Mesendoderm (in vitro differentiated cells): Measurements from ENCODE around the gene SMC1A.

ENCODE experiments used
- DNase-seq: peaks from one replicate; pipeline ENCODE4 v3.0.0; 2013
- H2AK5ac ChIP-seq: 2 replicates; pipeline ENCODE4 v1.6.1; 2013; ENCODE audit warnings: low read length, inconsistent platforms
- H2BK120ac ChIP-seq: 2 replicates; pipeline ENCODE4 v1.6.1; 2013; ENCODE audit warnings: low read depth, mild to moderate bottlenecking, low read length, moderate library complexity, mixed read lengths
- H2BK15ac ChIP-seq: replicated peaks from 2 replicates; pipeline ENCODE4 v1.6.1; 2013; ENCODE audit warnings: low read depth, mild to moderate bottlenecking, moderate library complexity
- H2BK5ac ChIP-seq: 2 replicates; pipeline ENCODE4 v1.6.1; 2013; ENCODE audit warnings: low read length, inconsistent platforms
- H3K18ac ChIP-seq: 2 replicates; pipeline ENCODE4 v1.6.1; 2013; ENCODE audit warnings: mild to moderate bottlenecking, low read length, mixed read lengths
- H3K23ac ChIP-seq: one replicate; pipeline ENCODE4 v1.6.1; 2013; ENCODE audit warnings: low read length
- H3K27ac ChIP-seq: 2 replicates; pipeline ENCODE4 v1.5.1; 2013; ENCODE audit warnings: low read depth, mild to moderate bottlenecking, inconsistent platforms, low read length, moderate library complexity
- H3K27me3 ChIP-seq: 2 replicates; pipeline ENCODE4 v1.6.1; 2013; ENCODE audit warnings: low read length, control low read depth, mild to moderate bottlenecking, inconsistent platforms; ENCODE audit not compliant: insufficient read depth, poor library complexity
- H3K36me3 ChIP-seq: 2 replicates; pipeline ENCODE4 v1.6.1; 2013; ENCODE audit warnings: low read length, inconsistent platforms; ENCODE audit not compliant: control insufficient read depth, insufficient read depth
- H3K4ac ChIP-seq: one replicate; pipeline ENCODE4 v1.6.1; 2013; ENCODE audit warnings: low read depth, mild to moderate bottlenecking, low read length, moderate library complexity
- H3K4me1 ChIP-seq: 2 replicates; pipeline ENCODE4 v1.6.1; 2013; ENCODE audit warnings: low read depth, low read length, inconsistent platforms; ENCODE audit not compliant: control insufficient read depth
- H3K4me2 ChIP-seq: 2 replicates; pipeline ENCODE4 v1.6.1; 2013; ENCODE audit warnings: low read length
- H3K4me3 ChIP-seq: 2 replicates; pipeline ENCODE4 v1.5.1; 2013; ENCODE audit warnings: mild to moderate bottlenecking, low read length
- H3K56ac ChIP-seq: one replicate; pipeline ENCODE4 v1.6.1; 2013; ENCODE audit warnings: low read length
- H3K79me1 ChIP-seq: 2 replicates; pipeline ENCODE4 v1.6.1; 2013; ENCODE audit warnings: low read length, inconsistent platforms
- H3K79me2 ChIP-seq: 2 replicates; pipeline ENCODE4 v1.6.1; 2013; ENCODE audit warnings: mild to moderate bottlenecking, low read length; ENCODE audit not compliant: control insufficient read depth, insufficient read depth
- H3K9ac ChIP-seq: 2 replicates; pipeline ENCODE4 v1.6.1; 2013; ENCODE audit warnings: low read length, inconsistent platforms
- H4K5ac ChIP-seq: one replicate; pipeline ENCODE4 v1.6.1; 2013; ENCODE audit warnings: low read length
- H4K8ac ChIP-seq: one replicate; pipeline ENCODE4 v1.6.1; 2013; ENCODE audit warnings: low read depth, mild to moderate bottlenecking, control low read depth, low read length, moderate library complexity
- WGBS: extraction: QIAGEN DNeasy Blood & Tissue Kit; methylation state at CpG from one replicate; pipeline ENCODE4 v1.1.7; 2013; ENCODE audit warnings: low lambda C conversion rate, missing lambda C conversion rate; ENCODE audit not compliant: insufficient coverage; ENCODE audit errors: extremely low coverage; 5-methylcytosine and 5-hydroxymethylcytosine counted together

Gene SMC1A

GRCh38 chrX:53337101-53337500 lies 85.4 kb downstream of the SMC1A start:
- H3K9ac ChIP-seq: no peak overlapping the region
- H3K27me3 ChIP-seq: no peaks in the 10 kb centered on the region
- H4K8ac ChIP-seq: no peak overlapping the region
- no peak overlapping the region for H3K23ac ChIP-seq
- H3K18ac ChIP-seq: no peak overlapping the region
- no peak overlapping the region for H3K4me3 ChIP-seq
- H3K27ac ChIP-seq: no peak overlapping the region
- H2BK120ac ChIP-seq: no peak overlapping the region
- no peak overlapping the region for H3K56ac ChIP-seq
- H3K4me1 ChIP-seq: no peaks in the 10 kb centered on the region
- H3K79me1 ChIP-seq: no peaks in the 10 kb centered on the region
- DNase-seq: no peak
- H4K5ac ChIP-seq: no peak overlapping the region
- H2AK5ac ChIP-seq: no peak overlapping the region
- no peak overlapping the region for H3K4ac ChIP-seq
- no CpG with 5 or more reads among the region's 10 CpGs for WGBS
- no peak overlapping the region for H2BK5ac ChIP-seq
- no peak overlapping the region for H2BK15ac ChIP-seq
- no peaks in the 10 kb centered on the region for H3K36me3 ChIP-seq
- H3K4me2 ChIP-seq: no peak overlapping the region
- no peaks in the 10 kb centered on the region for H3K79me2 ChIP-seq

DNA sequence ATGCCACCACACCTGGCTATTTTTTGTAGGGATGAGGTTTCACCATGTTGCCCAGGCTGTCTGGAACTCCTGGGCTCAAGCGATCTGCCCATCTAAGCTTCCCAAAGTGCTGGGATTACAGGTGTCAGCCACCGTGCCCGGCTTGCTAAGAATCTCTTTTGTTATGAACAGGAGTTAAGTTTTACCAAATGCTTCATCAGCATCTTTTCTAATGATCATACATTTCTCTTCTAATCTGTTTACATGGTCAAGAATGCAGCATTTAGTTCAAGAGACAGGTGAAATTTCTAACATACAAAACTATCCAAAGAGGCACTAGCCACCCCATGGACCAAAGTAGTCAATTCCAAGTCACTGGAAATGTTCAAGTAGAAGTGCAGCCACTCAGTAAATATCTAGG lies 88.6 kb downstream of the SMC1A start:
- Histone ChIP-seq H3K4me1 (no peaks in the 10 kb centered on the region), H4K8ac (no peak overlapping the region), H3K56ac (no peak overlapping the region), H3K79me2 (no peaks in the 10 kb centered on the region), H3K18ac (no peak overlapping the region), H3K27ac (no peak overlapping the region), H3K4me3 (no peak overlapping the region), H3K79me1 (no peaks in the 10 kb centered on the region), H2BK120ac (no peak overlapping the region), H3K36me3 (no peaks in the 10 kb centered on the region), H2BK15ac (no peak overlapping the region), H3K27me3 (no peaks in the 10 kb centered on the region), H3K4ac (no peak overlapping the region), H2AK5ac (no peak overlapping the region), H2BK5ac (no peak overlapping the region), H3K23ac (no peak overlapping the region), H4K5ac (no peak overlapping the region), H3K4me2 (no peak overlapping the region), H3K9ac (no peak overlapping the region)
- no peak for DNase-seq
- WGBS: no CpG with 5 or more reads among the region's 3 CpGs

GRCh38 chrX:53332204-53332603 lies 90.2 kb downstream of the SMC1A start:
- no peak overlapping the region for H4K5ac ChIP-seq
- no peak overlapping the region for H3K4me2 ChIP-seq
- no peak overlapping the region for H3K9ac ChIP-seq
- DNase-seq: no peak
- no peaks in the 10 kb centered on the region for H3K79me1 ChIP-seq
- no peak overlapping the region for H3K56ac ChIP-seq
- no peak overlapping the region for H3K18ac ChIP-seq
- H2BK15ac ChIP-seq: no peak overlapping the region
- no peak overlapping the region for H2BK120ac ChIP-seq
- WGBS: no CpG with 5 or more reads among the region's 5 CpGs
- H3K4me1 ChIP-seq: no peaks in the 10 kb centered on the region
- no peak overlapping the region for H3K4me3 ChIP-seq
- H3K4ac ChIP-seq: no peak overlapping the region
- H3K79me2 ChIP-seq: no peaks in the 10 kb centered on the region
- H3K36me3 ChIP-seq: no peaks in the 10 kb centered on the region
- no peak overlapping the region for H2BK5ac ChIP-seq
- H3K27ac ChIP-seq: no peak overlapping the region
- no peak overlapping the region for H2AK5ac ChIP-seq
- H3K27me3 ChIP-seq: no peaks in the 10 kb centered on the region
- no peak overlapping the region for H4K8ac ChIP-seq
- H3K23ac ChIP-seq: no peak overlapping the region

DNA sequence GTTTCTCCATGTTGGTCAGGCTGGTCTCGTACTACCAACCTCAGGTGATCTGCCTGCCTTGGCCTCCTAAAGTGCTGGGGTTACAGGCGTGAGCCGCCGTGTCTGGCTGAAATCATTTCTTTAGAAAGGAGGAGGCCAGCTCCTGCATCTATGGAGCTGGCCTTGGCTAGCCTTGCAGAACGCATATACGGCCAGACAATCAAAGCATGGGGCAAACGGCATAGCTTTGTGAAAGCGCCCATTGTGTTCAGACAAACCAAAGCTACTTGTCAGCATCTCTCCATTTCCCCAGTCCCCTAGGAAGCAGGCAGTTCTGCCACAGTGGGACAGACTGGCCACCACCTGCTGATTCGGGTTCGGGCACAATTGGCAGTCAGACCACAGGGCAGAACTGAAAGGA lies 92.1 kb downstream of the SMC1A start:
- no CpG with 5 or more reads among the region's 10 CpGs for WGBS
- DNase-seq: no peak
- no peaks in the 10 kb centered on the region for H3K27me3 ChIP-seq

GRCh38 chrX:53324803-53325202 lies 97.7 kb downstream of the SMC1A start:
- Histone ChIP-seq H2BK15ac (no peak overlapping the region), H3K36me3 (no peaks in the 10 kb centered on the region), H3K23ac (no peak overlapping the region), H3K4me1 (no peaks in the 10 kb centered on the region), H4K8ac (no peak overlapping the region), H2BK5ac (no peak overlapping the region), H3K79me2 (peaks cover 2% of the 10 kb centered on the region), H2AK5ac (no peak overlapping the region), H3K4ac (no peak overlapping the region), H3K18ac (no peak overlapping the region), H3K4me3 (no peak overlapping the region), H3K79me1 (no peaks in the 10 kb centered on the region), H2BK120ac (no peak overlapping the region), H4K5ac (no peak overlapping the region), H3K4me2 (no peak overlapping the region), H3K27me3 (no peaks in the 10 kb centered on the region), H3K56ac (no peak overlapping the region), H3K9ac (no peak overlapping the region), H3K27ac (no peak overlapping the region)
- DNase-seq: no peak
- WGBS: no CpG with 5 or more reads among the region's 1 CpG

More for the DNA sequence above, 92.1 kb downstream of the SMC1A start:
- no peak overlapping the region for H4K5ac ChIP-seq
- H3K79me2 ChIP-seq: no peaks in the 10 kb centered on the region
- no peak overlapping the region for H2BK5ac ChIP-seq
- H3K36me3 ChIP-seq: no peaks in the 10 kb centered on the region
- no peak overlapping the region for H3K9ac ChIP-seq
- no peaks in the 10 kb centered on the region for H3K79me1 ChIP-seq
- no peak overlapping the region for H2BK120ac ChIP-seq
- H2BK15ac ChIP-seq: no peak overlapping the region
- H3K18ac ChIP-seq: no peak overlapping the region
- H3K23ac ChIP-seq: no peak overlapping the region
- no peak overlapping the region for H3K27ac ChIP-seq
- H4K8ac ChIP-seq: no peak overlapping the region
- no peak overlapping the region for H3K4ac ChIP-seq
- no peak overlapping the region for H3K4me3 ChIP-seq
- H3K4me1 ChIP-seq: no peaks in the 10 kb centered on the region
- H3K56ac ChIP-seq: no peak overlapping the region
- no peak overlapping the region for H2AK5ac ChIP-seq
- H3K4me2 ChIP-seq: no peak overlapping the region
